Neutrophil (primary cell): ENCODE data around the gene SPDYA.

Source experiments
- H3K27ac ChIP-seq: fragments of 200-600 bp; sonication (generic); 2 replicates; pipeline ENCODE4 v1.5.1; 2016; ENCODE audit warnings: mild to moderate bottlenecking, moderate library complexity
- H3K27me3 ChIP-seq: fragments of 200-600 bp; sonication (generic); 2 replicates; pipeline ENCODE4 v1.6.0; 2016; ENCODE audit warnings: mild to moderate bottlenecking
- H3K36me3 ChIP-seq: fragments of 200-600 bp; sonication (generic); 2 replicates; pipeline ENCODE4 v1.5.1; 2017
- H3K4me1 ChIP-seq, 2 experiments: fragments of 200-600 bp in 1 of 2; sonication (generic) in 1 of 2; 1 replicate in 1 of 2; 2 replicates in 1 of 2; pipeline versions ENCODE4 v1.5.1 to v1.6.1; 2013 to 2016; ENCODE audit warnings: low read depth in 1 of 2, low read length in 1 of 2, mild to moderate bottlenecking in 1 of 2, moderate library complexity in 1 of 2; ENCODE audit not compliant: control insufficient read depth in 1 of 2, insufficient read depth in 1 of 2
- H3K4me3 ChIP-seq, 2 experiments: fragments of 200-600 bp in 1 of 2; sonication (generic) in 1 of 2; 1 replicate in 1 of 2; 2 replicates in 1 of 2; pipeline ENCODE4 v1.5.1; 2013 to 2016; ENCODE audit warnings: low read depth in 1 of 2, low read length in 1 of 2, mild to moderate bottlenecking in 1 of 2, moderate library complexity in 1 of 2
- H3K9me3 ChIP-seq: fragments of 200-600 bp; sonication (generic); 2 replicates; pipeline ENCODE4 v1.5.1; 2016
- TF ChIP-seq, protein P1 (sequence below): fragments of 200-600 bp; sonication (generic); IDR thresholded peaks from 2 replicates; pipeline ENCODE4 v1.5.1; 2016; ENCODE audit warnings: antibody characterized with exemption

SPDYA gene

DNA sequence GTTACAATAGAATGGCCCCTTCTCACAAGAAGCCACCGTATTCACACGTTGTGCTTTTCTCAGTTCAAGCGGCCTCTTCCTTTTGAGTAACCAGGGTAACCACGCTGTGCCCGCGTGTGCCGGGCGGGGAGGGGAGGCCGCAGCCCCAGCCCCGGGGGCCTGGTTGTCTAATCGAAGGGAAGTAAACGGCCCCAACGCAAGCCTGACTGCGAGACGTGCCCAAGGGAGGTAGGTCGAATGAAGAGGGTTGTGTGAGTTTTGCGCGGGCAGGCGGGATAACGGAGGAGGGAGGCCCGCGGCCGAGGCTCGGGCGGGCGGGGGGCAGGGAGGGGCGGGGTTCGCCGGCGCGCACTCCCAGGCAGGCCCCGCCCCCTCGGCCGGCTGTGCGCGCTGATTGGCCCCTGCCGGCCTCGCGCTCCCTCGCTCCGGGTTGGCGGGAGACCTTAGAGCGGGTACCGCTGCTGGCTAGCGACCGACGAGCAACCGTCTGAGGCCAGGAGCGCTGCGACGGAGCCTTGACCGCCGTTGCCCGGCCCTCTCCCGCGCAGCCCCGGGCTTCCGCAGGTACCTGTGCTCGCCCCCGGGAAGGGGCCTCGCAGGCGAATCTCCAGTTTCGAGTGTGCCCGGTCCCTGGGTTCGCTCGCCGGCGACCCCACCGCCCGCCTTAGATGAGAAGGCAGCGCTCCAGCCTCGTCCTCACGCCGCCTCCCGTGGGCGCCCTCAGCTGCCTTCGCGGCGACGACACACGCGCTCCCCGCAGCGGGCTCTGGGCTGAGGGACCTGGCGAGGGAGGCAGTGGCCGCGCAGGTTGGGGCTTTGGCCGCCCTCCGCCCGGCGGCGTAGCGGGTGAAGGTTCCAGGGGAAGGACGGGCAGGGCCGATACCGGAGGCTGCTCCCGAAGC is at the start of gene SPDYA:
Gene SPDYA (plus strand): TSS at position 451 of the 902 bp plus-strand sequence. CDS start 5,181 bp downstream, outside the sequence.
- TF ChIP-seq, protein P1, sequence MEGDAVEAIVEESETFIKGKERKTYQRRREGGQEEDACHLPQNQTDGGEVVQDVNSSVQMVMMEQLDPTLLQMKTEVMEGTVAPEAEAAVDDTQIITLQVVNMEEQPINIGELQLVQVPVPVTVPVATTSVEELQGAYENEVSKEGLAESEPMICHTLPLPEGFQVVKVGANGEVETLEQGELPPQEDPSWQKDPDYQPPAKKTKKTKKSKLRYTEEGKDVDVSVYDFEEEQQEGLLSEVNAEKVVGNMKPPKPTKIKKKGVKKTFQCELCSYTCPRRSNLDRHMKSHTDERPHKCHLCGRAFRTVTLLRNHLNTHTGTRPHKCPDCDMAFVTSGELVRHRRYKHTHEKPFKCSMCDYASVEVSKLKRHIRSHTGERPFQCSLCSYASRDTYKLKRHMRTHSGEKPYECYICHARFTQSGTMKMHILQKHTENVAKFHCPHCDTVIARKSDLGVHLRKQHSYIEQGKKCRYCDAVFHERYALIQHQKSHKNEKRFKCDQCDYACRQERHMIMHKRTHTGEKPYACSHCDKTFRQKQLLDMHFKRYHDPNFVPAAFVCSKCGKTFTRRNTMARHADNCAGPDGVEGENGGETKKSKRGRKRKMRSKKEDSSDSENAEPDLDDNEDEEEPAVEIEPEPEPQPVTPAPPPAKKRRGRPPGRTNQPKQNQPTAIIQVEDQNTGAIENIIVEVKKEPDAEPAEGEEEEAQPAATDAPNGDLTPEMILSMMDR = no peak
- Histone ChIP-seq H3K27me3 (peaks cover 27% of the 10 kb centered on the region), H3K36me3 (peaks cover 8% of the 10 kb centered on the region), H3K4me1 (peaks cover 13 to 15% of the 10 kb centered on the region in 2 experiments), H3K27ac (peak within 1 kb of the TSS; percentile 21), H3K9me3 (no peaks in the 10 kb centered on the region), H3K4me3 (peak within 1 kb of the TSS; percentile 55 to 64)

GRCh38 chr2:28761420-28761819 is 49.2 kb upstream of the SPDYA start:
- Histone ChIP-seq H3K27ac (no peak overlapping the region), H3K27me3 (no peaks in the 10 kb centered on the region), H3K4me1 (peaks cover 11 to 30% of the 10 kb centered on the region in 2 experiments), H3K36me3 (peaks cover 28% of the 10 kb centered on the region), H3K9me3 (no peaks in the 10 kb centered on the region), H3K4me3 (no peak overlapping the region)
- TF ChIP-seq, protein P1 = no peak

- peaks cover 11 to 21% of the 10 kb centered on the region in 2 experiments for H3K4me1 ChIP-seq
- TF ChIP-seq, protein P1 = no peak
- H3K4me3 ChIP-seq = no peak overlapping the region
Observed at GRCh38 chr2:28764909-28765711, 45.5 kb upstream of the SPDYA start.

DNA sequence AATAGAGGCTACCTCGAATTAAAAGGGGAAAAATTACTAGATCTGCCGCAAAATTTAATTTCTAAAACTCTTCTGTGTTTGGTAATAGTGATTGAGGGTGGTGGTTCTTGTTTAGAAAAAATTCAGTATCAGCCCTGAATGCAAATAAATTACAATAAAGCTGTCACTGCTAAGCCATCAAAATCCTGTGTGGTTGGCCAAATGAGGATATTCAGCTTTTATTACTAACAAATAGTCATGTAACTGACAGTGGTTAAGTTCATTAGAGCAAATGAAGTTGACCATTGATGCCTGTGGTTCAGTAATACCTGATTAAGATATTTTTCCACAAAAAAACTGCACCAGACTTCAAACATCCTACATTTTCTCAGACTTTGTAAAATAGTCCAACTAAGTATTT is 44.6 kb upstream of the SPDYA start:
- peaks cover 11 to 21% of the 10 kb centered on the region in 2 experiments for H3K4me1 ChIP-seq
- no peak overlapping the region for H3K4me3 ChIP-seq
- TF ChIP-seq, protein P1 = no peak
- H3K27ac ChIP-seq = no peak overlapping the region
- no peaks in the 10 kb centered on the region for H3K27me3 ChIP-seq
- H3K9me3 ChIP-seq = no peaks in the 10 kb centered on the region
- peaks cover 4% of the 10 kb centered on the region for H3K36me3 ChIP-seq

More at GRCh38 chr2:28764909-28765711, 45.5 kb upstream of the SPDYA start:
- H3K27me3 ChIP-seq = no peaks in the 10 kb centered on the region
- no peaks in the 10 kb centered on the region for H3K9me3 ChIP-seq
- H3K27ac ChIP-seq = no peak overlapping the region
- peaks cover 14% of the 10 kb centered on the region for H3K36me3 ChIP-seq

- Histone ChIP-seq H3K36me3 (no peaks in the 10 kb centered on the region), H3K4me1 (peaks cover 9 to 15% of the 10 kb centered on the region in 2 experiments), H3K9me3 (no peaks in the 10 kb centered on the region), H3K27ac (no peak overlapping the region), H3K27me3 (no peaks in the 10 kb centered on the region), H3K4me3 (no peak overlapping the region)
- TF ChIP-seq, protein P1 = no peak
Observed at GRCh38 chr2:28767337-28767736, 43.3 kb upstream of the SPDYA start.
